ENCODE measurements around the gene OGFR.

The OGFR gene

DNA sequence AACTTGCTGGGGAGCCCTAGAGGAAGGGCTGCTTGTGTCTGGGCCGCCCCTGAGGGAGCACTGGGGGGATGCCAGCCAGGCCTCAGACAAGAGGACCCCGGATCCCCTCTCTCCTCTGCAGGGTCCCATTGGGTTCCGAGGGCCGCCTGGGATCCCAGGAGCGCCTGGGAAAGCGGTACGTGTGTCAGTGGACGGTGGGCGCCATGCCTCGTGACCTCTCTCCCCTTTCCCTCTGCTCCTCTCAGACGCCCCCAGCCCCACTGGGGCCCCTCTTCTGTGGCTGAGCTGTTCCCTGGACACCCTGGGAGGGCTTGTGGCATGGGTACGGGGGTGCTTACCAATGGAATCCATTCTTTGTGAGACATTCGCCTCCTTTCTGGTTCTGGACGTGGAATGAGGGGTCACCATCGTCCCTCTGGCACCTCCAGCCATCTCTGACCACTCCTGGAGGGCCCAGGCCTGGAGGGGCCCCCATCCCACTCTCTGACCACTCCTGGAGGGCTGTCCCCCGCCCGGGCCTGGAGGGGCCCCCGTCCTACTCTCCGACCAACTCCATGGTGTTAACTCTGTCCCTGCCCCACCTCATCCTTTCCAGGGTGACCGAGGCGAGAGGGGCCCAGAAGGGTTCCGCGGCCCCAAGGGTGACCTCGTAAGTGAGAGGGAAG is 22.1 kb downstream of the OGFR start:
- DNase-seq (ENCODE audit: low read depth) = no peak

DNA sequence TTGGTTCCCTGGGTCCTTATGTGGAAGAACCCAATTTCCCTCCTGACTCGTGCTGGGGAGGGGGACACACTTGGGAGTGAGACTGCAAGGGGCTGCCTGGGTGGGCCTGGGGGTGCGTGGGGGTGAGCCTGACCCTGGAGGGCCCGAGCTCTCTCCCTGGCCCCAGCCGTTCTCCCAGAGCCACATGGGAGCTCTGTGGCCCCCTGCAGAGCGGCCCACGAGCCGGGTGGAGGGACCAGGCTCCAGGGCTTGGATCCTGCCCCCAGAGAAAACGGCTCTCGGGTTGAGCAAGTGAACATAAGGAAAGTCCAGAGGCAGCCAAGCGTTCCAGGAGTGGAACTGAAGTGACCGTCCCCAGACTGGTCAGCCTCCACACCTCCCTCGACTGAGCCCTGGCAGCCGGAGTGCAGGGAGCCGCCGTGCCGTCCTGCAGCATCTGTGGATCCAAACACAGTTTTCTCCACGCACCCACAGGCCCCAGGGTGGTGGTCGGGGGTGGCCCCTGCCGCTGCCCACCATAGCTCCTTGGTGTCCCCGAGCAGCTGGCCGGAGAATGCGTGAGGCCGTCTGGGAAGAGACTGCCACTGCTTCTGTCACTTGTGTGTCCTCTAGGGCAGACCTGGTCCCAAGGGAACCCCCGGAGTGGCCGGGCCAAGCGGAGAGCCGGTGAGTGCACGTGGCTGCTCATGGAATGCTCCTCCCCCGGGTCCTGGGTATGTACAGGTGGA is 22.8 kb downstream of the OGFR start:
- no peak for DNase-seq (ENCODE audit: low read depth)

DNA sequence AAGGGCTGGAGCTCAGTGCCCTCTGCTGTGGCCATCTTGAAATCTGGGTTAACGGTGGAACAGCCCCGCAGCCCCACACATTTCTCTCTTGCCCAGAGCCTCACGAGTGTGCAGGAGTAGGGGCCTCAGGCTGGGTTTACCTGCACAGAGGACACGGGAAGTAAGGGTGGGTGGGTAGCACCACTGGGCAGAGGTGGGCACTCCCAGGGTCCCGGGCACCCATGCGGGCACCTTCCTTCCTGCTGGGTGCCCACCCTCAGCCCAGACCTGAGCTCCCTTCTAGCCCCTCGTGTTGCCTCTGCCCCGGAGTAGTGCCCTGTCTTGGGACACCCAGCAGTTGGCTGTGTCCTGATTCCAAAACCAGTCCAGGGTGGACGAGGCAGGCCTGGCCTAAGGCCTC is 23.4 kb downstream of the OGFR start:
- no peak for DNase-seq (ENCODE audit: low read depth)

DNA sequence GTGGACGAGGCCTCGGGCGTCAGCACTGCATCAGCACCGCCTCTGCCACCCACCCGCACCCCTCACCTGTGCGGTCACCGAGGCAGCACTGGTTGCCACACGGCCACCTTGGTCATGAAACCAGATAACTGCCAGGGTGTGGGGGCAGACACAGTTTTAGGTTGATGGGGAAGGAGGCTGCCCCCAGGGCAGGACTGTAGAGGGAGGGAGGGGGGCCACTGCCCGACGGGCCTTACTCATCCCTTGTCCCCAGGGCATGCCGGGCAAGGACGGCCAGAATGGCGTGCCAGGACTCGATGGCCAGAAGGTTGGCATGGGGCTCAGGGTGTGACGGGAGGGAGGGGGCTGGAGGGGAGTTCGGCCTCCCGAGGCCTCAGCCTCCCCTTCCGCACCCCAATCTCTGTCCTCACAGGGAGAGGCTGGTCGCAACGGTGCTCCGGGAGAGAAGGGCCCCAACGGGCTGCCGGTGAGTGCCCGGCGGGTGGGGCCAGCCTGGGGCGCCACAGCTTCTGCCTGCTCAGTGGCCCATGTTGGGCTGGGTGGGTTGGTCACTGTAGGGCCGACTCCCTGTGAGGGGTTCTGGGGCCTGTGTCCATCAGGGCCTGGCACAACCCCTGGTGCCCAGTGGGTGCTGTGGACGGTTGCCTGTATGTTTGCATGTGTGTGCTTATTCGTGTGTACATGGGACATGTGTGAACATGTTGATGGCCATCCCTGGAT is 24.0 kb downstream of the OGFR start:
- no peak for DNase-seq (ENCODE audit: low read depth)

DNA sequence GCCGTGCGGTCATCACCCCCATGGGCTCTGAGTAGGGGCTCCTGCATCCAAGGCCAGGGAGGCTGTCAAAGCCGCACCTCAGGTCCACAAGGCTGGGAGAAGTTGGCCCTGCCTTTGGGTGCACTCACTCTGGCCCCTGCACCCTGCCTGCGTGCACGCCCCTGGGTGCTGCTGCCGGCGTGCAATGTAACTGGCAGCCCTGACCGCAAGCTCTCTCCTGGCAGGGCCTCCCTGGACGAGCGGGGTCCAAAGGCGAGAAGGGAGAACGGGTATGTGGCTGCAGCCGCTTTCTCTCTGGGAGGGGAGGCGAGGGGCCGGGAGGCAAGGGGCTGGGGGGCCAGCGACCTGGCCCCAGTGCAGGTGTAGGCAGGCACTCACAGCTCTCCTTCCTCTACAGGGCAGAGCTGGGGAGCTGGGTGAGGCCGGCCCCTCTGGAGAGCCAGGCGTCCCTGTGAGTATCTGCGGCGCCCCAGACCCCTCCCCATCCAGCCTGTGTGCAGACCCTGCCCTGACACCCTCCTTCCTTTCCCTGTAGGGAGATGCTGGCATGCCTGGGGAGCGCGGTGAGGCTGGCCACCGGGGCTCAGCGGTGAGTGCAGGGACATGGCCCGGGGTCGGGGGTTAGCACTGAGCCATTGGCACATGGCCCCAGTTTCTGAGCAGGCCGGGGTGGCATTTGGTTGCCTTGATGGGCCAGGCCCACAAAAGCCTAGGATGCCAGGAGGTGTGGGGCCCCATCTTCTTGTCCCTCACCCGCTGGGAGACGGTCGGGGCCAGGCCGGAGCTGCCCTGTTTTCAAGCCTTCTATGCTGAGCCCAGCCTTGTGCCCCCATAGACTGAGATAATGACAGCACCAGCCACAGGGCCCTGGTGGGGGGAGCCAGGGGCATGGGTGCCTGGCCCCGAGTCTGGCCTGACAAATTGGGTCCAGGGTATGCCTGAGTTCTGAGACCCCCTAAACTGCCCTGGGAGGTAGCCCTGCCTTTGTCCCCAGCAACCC is 24.9 kb downstream of the OGFR start:
- DNase-seq (ENCODE audit: low read depth) = no peak

DNA sequence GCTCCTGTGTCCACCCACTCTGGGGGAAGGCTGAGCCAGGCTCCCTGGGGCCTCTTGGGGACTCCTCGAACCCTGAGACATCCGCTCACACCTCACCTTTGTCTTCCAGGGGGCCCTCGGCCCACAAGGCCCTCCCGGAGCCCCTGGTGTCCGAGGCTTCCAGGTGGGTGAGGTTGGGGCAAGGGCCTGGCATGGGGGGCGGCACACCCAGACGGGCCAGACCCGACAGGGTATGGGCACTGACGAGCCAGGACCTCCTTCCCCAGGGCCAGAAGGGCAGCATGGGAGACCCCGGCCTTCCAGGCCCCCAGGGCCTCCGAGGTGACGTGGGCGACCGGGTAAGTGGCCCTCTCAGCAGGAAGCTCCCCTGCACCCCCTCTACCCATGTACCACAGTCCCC is 25.6 kb downstream of the OGFR start:
- DNase-seq (ENCODE audit: low read depth) = no peak

DNA sequence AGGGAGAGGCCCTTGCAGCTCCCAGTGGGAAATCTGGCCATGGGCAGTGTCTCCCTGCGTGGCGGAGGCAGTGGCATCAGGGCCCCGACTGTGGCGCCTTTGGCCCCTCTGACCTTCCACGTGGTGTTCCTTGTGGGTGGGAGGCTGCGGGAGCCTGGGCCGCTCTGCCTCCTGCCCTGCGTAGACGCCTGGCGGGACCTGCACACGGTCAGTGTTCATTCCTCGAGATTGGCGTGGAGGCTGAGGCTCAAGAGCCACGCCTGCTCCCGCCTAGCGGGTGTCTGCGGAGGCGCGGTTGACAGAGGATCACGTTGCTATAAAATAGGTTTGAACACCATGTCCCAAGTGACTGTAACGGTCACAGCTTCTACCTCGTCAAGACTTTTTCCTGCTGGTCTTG is 26.2 kb downstream of the OGFR start:
- DNase-seq (ENCODE audit: low read depth) = no peak

DNA sequence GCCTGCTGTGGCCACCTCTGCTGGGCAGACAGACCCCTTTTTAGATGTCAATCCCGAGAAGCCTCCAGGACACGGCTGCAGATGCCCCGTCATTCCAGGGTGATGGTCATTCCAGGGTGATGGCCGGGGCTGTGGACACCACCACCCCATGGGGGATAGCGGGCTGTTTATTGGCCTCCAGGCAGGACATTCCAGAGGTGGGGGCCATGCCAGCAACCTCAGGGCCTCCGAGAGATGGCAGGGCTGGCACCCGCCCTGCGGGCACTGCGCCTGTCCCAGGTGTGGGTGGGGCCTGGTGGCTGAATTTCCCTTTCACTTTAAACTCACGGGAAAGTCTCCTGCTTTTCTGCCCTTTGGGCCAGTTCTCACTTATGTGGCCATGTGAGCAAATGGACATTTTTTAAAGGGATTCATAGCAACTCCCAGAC is 26.7 kb downstream of the OGFR start:
- no peak for DNase-seq (ENCODE audit: low read depth)

DNA sequence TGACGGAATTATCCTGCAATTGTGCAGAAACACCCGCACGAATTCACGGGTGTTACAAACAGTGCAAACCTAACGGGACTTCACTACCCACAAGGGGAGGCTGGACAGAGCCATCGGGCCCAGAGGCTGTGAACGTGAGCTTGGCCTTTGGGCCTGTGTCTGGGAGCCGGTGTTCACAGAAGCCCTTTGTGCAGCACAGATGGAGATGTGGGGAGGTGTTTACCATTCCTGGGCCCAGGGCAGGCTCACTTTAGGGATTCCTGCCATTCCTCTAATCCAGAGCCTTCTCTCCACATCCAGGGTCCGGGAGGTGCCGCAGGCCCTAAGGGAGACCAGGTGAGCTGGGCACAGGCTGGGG is 27.2 kb downstream of the OGFR start:
- DNase-seq (ENCODE audit: low read depth) = no peak

DNA sequence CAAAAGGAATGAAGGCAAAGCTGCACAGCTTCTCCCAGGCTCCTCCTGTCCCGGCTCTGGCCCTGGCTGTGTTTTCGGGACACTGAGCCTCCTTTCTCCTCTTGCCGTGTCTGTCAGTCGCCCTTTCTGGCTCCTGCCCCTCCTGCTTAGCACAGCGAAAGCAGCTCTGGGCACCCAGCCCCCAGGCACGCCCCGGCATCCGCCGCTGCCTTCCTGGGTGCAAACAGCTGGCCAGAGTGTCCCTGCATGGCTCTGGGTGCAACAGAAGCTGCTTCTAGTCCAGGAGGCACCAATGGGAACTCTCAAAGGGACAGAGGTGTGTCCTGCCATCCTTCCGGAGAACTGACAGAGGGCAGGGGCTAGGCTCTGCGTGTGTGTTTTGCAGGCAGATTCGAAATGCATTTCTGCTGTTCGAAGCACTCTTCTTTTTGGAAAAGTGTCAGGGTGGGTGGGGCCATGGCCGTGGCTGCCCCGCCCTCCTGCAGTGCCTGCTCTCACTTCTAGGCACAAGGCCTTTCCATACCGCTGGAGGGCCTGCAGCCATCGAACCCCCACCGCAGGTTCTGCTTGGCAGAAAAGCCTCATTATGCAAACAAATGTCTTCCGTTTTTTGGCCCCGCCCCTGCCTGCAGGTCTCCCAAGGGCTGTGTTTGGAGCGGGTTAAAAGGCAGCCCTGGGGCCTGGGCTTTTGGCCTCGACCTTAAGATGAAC is 27.7 kb downstream of the OGFR start:
- DNase-seq (ENCODE audit: low read depth) = no peak

DNA sequence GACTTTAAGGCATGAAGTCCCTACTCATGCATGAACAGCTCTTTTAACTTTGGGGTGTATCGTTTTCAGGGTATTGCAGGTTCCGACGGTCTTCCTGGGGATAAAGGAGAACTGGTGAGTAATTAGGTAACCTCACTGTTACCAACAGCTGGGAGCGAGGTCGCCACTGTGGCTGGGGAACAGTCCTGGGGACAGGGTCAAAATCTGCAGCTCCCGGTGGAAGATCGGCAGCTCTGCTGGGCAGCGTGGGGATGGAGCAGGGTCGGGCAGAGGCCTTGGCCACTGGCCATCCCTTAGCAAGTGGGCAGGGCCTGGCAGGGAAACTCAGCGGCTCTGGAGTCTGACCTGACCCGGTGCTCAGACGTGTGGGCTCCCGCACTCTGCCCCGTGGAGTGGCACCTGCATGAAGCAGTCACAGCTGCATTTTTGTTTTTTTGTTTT is 28.3 kb downstream of the OGFR start:
- no peak for DNase-seq (ENCODE audit: low read depth)

DNA sequence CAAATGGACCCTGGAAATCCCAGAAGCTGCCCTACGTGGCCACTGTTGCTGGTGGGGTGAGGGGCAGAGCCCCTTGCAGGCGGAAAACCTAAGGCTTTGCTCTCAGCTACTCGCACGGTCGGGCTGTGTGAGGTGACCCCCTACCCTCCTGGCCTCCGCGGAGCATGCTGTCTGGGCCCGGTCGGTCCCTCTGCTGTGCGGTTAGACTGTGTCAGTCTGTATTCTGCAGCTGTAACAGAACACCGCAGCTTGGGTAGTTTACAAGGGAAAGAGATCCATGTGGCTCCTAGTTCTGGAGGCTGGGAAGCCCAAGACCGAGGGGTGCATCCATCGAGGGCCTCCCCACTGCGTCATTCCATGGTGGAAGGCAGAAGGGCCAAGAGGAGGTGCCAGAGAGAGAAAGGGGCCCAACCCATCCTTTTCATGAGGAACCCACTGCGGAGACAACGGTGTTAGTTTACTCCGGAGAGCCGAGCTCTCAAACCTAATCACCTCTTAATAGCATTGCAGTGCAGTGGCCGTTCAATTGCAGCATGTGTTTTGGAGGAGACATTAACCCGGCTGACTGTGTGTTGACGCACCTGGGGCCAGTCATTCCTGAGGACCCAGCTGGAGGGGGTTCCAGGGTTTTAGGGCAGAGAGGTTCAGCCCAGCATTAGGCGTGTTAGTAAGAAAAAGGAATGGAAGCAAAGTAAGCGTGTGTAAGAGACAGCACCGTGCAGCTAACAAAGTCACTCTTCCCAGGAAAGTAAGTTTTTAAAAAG is 30.5 kb downstream of the OGFR start:
- DNase-seq (ENCODE audit: low read depth) = no peak

DNA sequence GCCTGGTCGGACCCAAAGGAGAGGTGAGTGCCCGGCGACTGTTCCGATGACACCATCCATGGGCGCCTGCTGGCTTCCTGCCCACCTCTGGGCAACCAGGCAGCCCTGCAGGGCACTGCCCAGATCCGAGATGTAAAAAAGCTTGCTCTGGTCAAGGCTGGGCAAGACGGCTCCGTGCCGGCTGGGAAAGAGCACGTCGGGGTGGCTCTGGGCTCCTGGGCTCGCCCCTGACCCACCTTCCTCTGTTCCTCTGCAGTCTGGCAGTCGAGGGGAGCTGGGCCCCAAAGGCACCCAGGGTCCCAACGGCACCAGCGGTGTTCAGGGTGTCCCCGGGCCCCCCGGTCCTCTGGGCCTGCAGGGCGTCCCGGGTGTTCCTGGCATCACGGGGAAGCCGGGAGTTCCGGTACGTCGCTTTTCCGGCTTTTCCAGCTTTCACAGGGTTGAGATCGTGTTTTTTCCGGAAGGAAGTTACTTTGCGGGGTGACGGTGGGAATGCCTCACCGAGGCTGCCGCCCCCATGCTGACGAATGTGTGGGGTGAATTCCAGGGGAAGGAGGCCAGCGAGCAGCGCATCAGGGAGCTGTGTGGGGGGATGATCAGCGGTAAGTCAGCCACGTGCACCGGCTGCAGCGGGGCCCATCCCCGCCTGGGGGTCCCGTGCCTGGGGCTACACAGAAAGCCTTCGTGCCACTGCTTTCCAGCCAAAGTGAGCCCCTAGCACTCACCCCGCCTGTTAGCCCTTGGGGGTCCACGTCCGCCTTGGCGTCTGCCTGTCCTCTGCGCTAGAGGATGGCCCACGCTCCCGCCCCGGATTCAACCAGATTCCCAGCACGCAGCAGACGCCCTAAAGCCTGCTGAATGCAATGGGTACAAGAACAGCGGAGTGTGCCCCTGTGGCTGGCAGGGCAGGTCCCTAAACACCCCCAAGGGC is 31.6 kb downstream of the OGFR start:
- DNase-seq (ENCODE audit: low read depth) = no peak

DNA sequence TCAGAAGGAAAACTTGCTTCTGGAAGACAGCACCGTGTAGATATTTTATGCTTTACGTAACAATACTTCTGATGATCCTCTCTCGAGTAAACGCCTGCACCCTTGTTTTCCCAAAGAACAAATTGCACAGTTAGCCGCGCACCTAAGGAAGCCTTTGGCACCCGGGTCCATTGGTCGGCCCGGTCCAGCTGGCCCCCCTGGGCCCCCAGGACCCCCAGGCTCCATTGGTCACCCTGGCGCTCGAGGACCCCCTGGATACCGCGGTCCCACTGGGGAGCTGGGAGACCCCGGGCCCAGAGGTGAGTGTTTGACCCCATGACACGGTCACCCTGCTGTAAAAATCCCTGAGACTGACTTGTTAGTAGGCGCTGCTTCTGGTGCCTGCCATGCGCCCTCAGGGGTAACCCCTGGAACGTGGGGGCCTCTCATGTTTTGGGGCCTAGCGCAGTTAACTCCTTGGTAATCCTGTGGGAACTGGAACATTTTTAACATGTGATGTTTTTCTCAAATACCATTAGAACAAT is 32.4 kb downstream of the OGFR start:
- DNase-seq (ENCODE audit: low read depth) = no peak

DNA sequence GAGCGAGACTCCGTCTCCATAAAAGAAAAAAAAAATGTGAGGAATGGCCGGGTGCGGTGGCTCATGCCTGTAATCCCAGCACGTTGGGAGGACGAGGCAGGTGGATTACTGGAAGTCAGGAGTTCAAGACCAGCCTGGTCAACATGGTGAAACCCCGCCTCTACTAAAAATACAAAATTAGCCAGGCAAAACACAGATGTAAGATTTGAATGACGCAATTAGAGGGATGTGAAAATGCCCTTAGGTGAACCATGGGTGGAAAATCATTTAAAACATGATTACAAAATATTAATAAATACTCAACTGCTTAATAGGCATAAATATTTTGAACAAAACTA is 33.1 kb downstream of the OGFR start:
- DNase-seq (ENCODE audit: low read depth) = no peak

DNA sequence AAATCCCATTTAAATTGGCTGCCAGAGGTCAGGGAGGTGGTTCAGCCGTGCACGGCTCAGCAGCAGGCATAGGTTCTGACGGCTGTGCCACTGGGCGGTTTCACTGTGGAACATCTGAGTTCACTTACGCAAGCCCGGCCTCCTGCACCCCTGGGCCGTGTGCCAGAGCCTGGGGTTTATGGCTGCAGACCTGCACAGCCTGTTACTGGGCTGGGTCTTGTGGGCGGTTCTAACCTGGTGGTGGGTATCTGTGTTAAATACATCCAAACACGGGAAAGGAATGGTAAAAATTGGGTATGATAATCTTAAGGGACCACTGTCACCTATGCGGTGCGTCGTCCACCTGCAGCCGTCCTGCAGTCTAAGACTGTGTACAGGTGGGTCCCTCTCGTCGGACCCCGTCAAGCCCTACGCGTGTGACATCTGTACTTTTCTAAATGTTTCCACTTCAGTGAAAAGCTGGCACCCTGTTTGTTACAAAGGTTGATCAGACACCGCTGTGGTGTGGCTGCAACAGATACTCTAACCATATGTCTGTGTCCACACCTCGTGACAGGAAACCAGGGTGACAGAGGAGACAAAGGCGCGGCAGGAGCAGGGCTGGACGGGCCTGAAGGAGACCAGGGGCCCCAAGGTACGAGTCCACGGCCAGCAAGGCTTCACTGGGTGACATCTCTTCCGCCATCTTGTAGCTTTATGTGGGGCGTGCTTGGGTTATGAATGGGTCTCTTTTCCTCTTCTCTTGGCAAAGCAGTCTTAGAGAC is 33.7 kb downstream of the OGFR start:
- no peak for DNase-seq (ENCODE audit: low read depth)

DNA sequence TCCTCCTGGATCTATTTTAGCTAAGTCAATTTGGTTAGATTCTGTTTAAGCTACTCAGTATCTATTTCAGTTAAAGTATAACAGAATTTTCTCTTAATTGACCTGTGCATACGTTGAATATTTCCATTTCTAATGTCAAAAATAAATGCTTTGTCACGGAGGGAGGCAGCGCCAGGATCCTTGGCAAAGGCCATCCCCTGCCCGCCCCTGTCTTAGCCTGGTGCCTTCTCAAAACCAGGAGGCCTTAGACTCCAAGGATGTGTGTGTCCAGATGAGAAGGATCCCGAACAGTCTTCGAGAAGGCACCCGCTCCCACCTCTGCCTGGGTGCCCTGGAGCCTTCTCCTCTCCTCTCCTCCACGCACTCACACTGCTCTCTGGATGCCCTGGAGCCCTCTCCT is 34.6 kb downstream of the OGFR start:
- DNase-seq (ENCODE audit: low read depth) = no peak

DNA sequence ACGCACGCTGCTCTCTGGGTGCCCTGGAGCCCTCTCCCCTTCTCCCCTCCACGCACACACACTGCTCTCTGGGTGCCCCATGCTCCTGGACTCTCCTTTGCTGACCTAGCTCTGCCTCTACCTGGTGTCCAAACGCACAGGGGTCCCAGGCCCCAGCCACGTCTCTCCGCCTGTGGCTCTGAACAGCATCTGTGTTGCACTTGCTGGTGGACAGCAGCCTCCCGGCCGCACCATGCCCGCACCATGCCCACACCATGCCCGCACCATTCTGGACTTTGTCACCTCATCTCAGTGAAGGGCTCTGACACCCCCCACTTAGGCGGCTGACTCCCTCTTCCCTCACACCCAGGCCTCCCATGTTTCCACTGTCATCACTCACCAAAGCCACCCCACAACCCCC is 35.2 kb downstream of the OGFR start:
- no peak for DNase-seq (ENCODE audit: low read depth)

Measured in activated T-helper 1 cell treated with Interleukin-2 at 50 U/mL for 16 hours (primary cell).